Activated CD4-positive, alpha-beta T cell treated with anti-CD3 and anti-CD28 coated beads, Interleukin-2, amount 10 ng/mL, durations not matched to agents 7 days and 5 days (primary cell): ENCODE data around the gene RASA2. TPM values are rescaled to one million over a fixed set of nuclear protein-coding genes. Genes with fewer than 3 reads are reported as not detected.

Source experiments
- CTCF ChIA-PET: fragments of 350-600 bp; sonication (Branson Sonifier 250); formaldehyde crosslinking; loops from one replicate; lab custom pipeline; 2021; ENCODE audit warnings: antibody characterized with exemption; lab: Charles Lee
- POLR2A ChIA-PET: fragments of 350-600 bp; sonication (Branson Sonifier 250); formaldehyde crosslinking; loops from one replicate; lab custom pipeline; 2021; ENCODE audit warnings: antibody characterized with exemption; lab: Charles Lee
- DNase-seq: peaks from one replicate; pipeline ENCODE4 v3.0.0-alpha.2; 2020
- H3K27ac Mint-ChIP-seq: one replicate; pipeline ENCODE4 v1.8.0; 2021; ENCODE audit warnings: mild to moderate bottlenecking, moderate library complexity, mixed read lengths
- H3K27me3 Mint-ChIP-seq: one replicate; pipeline ENCODE4 v1.8.0; 2021; ENCODE audit warnings: mixed read lengths
- H3K36me3 Mint-ChIP-seq: one replicate; pipeline ENCODE4 v1.8.0; 2021; ENCODE audit warnings: low read depth, mixed read lengths
- H3K4me1 Mint-ChIP-seq: one replicate; pipeline ENCODE4 v1.8.0; 2021; ENCODE audit warnings: mixed read lengths
- H3K4me3 Mint-ChIP-seq: one replicate; pipeline ENCODE4 v1.8.0; 2021; ENCODE audit warnings: mild to moderate bottlenecking, moderate library complexity, mixed read lengths
- H3K9me3 Mint-ChIP-seq: one replicate; pipeline ENCODE4 v1.8.0; 2021; ENCODE audit warnings: mixed read lengths
- total RNA-seq, 2 experiments: library from RNA; stranded (reverse); gene quantifications; one replicate each; pipeline ENCODE4 v1.2.3, GENCODE V29; 2021

The RASA2 gene
- total RNA-seq, 2 experiments from 2014 or later = 46.5 to 54.1 TPM

- DNase-seq = no peak
- Mint-ChIP-seq H3K4me3 (no peak overlapping the region), H3K4me1 (peaks cover 7% of the 10 kb centered on the region), H3K27ac (peak overlapping the region; percentile 58), H3K36me3 (peaks cover 44% of the 10 kb centered on the region), H3K9me3 (no peaks in the 10 kb centered on the region), H3K27me3 (no peaks in the 10 kb centered on the region)
- ChIA-PET POLR2A (no interaction called here), CTCF (interaction anchor here (1.0 kb wide), 1 partner anchor 69 kb away, joined by 3 read pairs; no protein-coding TSS in a partner anchor)
Observed at GRCh38 chr3:141575879-141576743, 89.3 kb downstream of the RASA2 start.

- no peak for DNase-seq
- Mint-ChIP-seq H3K4me1 (peaks cover 7% of the 10 kb centered on the region), H3K27me3 (no peaks in the 10 kb centered on the region), H3K4me3 (no peak overlapping the region), H3K27ac (no peak overlapping the region), H3K36me3 (peaks cover 45% of the 10 kb centered on the region), H3K9me3 (no peaks in the 10 kb centered on the region)
- POLR2A ChIA-PET = no interaction called here
- CTCF ChIA-PET = interaction anchor here (1.0 kb wide), 1 partner anchor 68 kb away, joined by 3 read pairs; no protein-coding TSS in a partner anchor
Observed at GRCh38 chr3:141576744-141577052, 89.9 kb downstream of the RASA2 start.

GRCh38 chr3:141578202-141578973, 91.6 kb downstream of the RASA2 start:
- H3K27me3 Mint-ChIP-seq = no peaks in the 10 kb centered on the region
- H3K4me1 Mint-ChIP-seq = peaks cover 7% of the 10 kb centered on the region
- no peaks in the 10 kb centered on the region for H3K9me3 Mint-ChIP-seq
- CTCF ChIA-PET = no interaction called here
- POLR2A ChIA-PET = no interaction called here
- no peak overlapping the region for H3K4me3 Mint-ChIP-seq
- H3K36me3 Mint-ChIP-seq = peaks cover 43% of the 10 kb centered on the region
- no peak for DNase-seq
- peak overlapping the region; percentile 46 for H3K27ac Mint-ChIP-seq

GRCh38 chr3:141594357-141594756, 107.5 kb downstream of the RASA2 start:
- DNase-seq = no peak
- CTCF ChIA-PET = no interaction called here
- POLR2A ChIA-PET = no interaction called here
- Mint-ChIP-seq H3K9me3 (peaks cover 8% of the 10 kb centered on the region), H3K4me1 (no peaks in the 10 kb centered on the region), H3K36me3 (peaks cover 78% of the 10 kb centered on the region), H3K27me3 (no peaks in the 10 kb centered on the region), H3K4me3 (no peak overlapping the region), H3K27ac (no peak overlapping the region)

GRCh38 chr3:141597931-141598330, 111.1 kb downstream of the RASA2 start:
- DNase-seq = no peak
- no peak overlapping the region for H3K27ac Mint-ChIP-seq
- H3K36me3 Mint-ChIP-seq = peaks cover 80% of the 10 kb centered on the region
- ChIA-PET POLR2A (no interaction called here), CTCF (no interaction called here)
- H3K9me3 Mint-ChIP-seq = peaks cover 14% of the 10 kb centered on the region
- H3K4me3 Mint-ChIP-seq = no peak overlapping the region
- no peaks in the 10 kb centered on the region for H3K4me1 Mint-ChIP-seq
- no peaks in the 10 kb centered on the region for H3K27me3 Mint-ChIP-seq

- CTCF ChIA-PET = no interaction called here
- Mint-ChIP-seq H3K9me3 (peaks cover 11% of the 10 kb centered on the region), H3K27ac (no peak overlapping the region), H3K36me3 (peaks cover 69% of the 10 kb centered on the region), H3K27me3 (no peaks in the 10 kb centered on the region), H3K4me1 (no peaks in the 10 kb centered on the region), H3K4me3 (no peak overlapping the region)
- POLR2A ChIA-PET = no interaction called here
- DNase-seq = no peak
Observed at GRCh38 chr3:141600331-141600730, 113.5 kb downstream of the RASA2 start.

GRCh38 chr3:141602706-141603105, 115.9 kb downstream of the RASA2 start:
- Mint-ChIP-seq H3K4me1 (no peaks in the 10 kb centered on the region), H3K27ac (no peak overlapping the region), H3K36me3 (peaks cover 52% of the 10 kb centered on the region), H3K27me3 (no peaks in the 10 kb centered on the region), H3K4me3 (no peak overlapping the region), H3K9me3 (peaks cover 11% of the 10 kb centered on the region)
- ChIA-PET POLR2A (no interaction called here), CTCF (no interaction called here)
- DNase-seq = no peak

GRCh38 chr3:141603473-141604035, 116.7 kb downstream of the RASA2 start:
- H3K4me1 Mint-ChIP-seq = no peaks in the 10 kb centered on the region
- no peak overlapping the region for H3K27ac Mint-ChIP-seq
- no peak overlapping the region for H3K4me3 Mint-ChIP-seq
- POLR2A ChIA-PET = no interaction called here
- H3K27me3 Mint-ChIP-seq = no peaks in the 10 kb centered on the region
- peaks cover 11% of the 10 kb centered on the region for H3K9me3 Mint-ChIP-seq
- peaks cover 56% of the 10 kb centered on the region for H3K36me3 Mint-ChIP-seq
- CTCF ChIA-PET = no interaction called here
- DNase-seq = no peak

- H3K27me3 Mint-ChIP-seq = no peaks in the 10 kb centered on the region
- POLR2A ChIA-PET = no interaction called here
- peaks cover 47% of the 10 kb centered on the region for H3K36me3 Mint-ChIP-seq
- CTCF ChIA-PET = interaction anchor here (0.9 to 1.0 kb wide), 2 partner anchors 39 to 57 kb away, joined by 3 to 5 read pairs; no protein-coding TSS in a partner anchor
- peaks cover 3% of the 10 kb centered on the region for H3K9me3 Mint-ChIP-seq
- H3K4me3 Mint-ChIP-seq = no peak overlapping the region
- H3K4me1 Mint-ChIP-seq = no peaks in the 10 kb centered on the region
- no peak for DNase-seq
- no peak overlapping the region for H3K27ac Mint-ChIP-seq
Observed at GRCh38 chr3:141605883-141606282, 119.1 kb downstream of the RASA2 start.

- ChIA-PET CTCF (interaction anchor here (0.8 kb wide), 1 partner anchor 9 kb away, joined by 3 read pairs; no protein-coding TSS in a partner anchor), POLR2A (no interaction called here)
- DNase-seq = no peak
- H3K27me3 Mint-ChIP-seq = no peaks in the 10 kb centered on the region
- peaks cover 45% of the 10 kb centered on the region for H3K36me3 Mint-ChIP-seq
- no peaks in the 10 kb centered on the region for H3K4me1 Mint-ChIP-seq
- no peak overlapping the region for H3K4me3 Mint-ChIP-seq
- H3K27ac Mint-ChIP-seq = no peak overlapping the region
- no peaks in the 10 kb centered on the region for H3K9me3 Mint-ChIP-seq
Observed at GRCh38 chr3:141608438-141608837, 121.6 kb downstream of the RASA2 start.

- no peak for DNase-seq
- Mint-ChIP-seq H3K9me3 (no peaks in the 10 kb centered on the region), H3K27ac (no peak overlapping the region), H3K4me3 (no peak overlapping the region), H3K36me3 (peaks cover 43% of the 10 kb centered on the region), H3K27me3 (no peaks in the 10 kb centered on the region), H3K4me1 (no peaks in the 10 kb centered on the region)
- POLR2A ChIA-PET = no interaction called here
- CTCF ChIA-PET = interaction anchor here (0.6 to 1.7 kb wide), 3 partner anchors 10 to 118 kb away, joined by 3 to 4 read pairs (median 3); no protein-coding TSS in a partner anchor
Observed at GRCh38 chr3:141610939-141611338, 124.1 kb downstream of the RASA2 start.

- no peak overlapping the region for H3K27ac Mint-ChIP-seq
- ChIA-PET POLR2A (no interaction called here), CTCF (no interaction called here)
- H3K9me3 Mint-ChIP-seq = peaks cover 2% of the 10 kb centered on the region
- peaks cover 27% of the 10 kb centered on the region for H3K36me3 Mint-ChIP-seq
- no peak overlapping the region for H3K4me3 Mint-ChIP-seq
- DNase-seq = no peak
- H3K27me3 Mint-ChIP-seq = no peaks in the 10 kb centered on the region
- H3K4me1 Mint-ChIP-seq = no peaks in the 10 kb centered on the region
Observed at GRCh38 chr3:141618103-141618910, 131.5 kb downstream of the RASA2 start.
